Measurements from ENCODE around the gene ATP2A3. TPM values are rescaled to one million over a fixed set of nuclear protein-coding genes. Genes with fewer than 3 reads are reported as not detected.

Gene ATP2A3
- polyA plus RNA-seq, result 100 to 1,000 TPM in 1 of 3 donors, 10 to 100 TPM in 2; 29.6 to 116 (median 35.1) TPM

- Mint-ChIP-seq H3K4me3 (peak within 1 kb of the TSS; percentile 93 to 96 (median 95)), H3K27ac (peak within 1 kb of the TSS; percentile 90 to 97 (median 94)), H3K4me1 (peaks cover 53 to 54% of the 10 kb centered on the region in 2 donors), H3K27me3 (ENCODE audit: low read depth in 3 of 3) (peaks cover 0 to 3% (median 0%) of the 10 kb centered on the region in 3 donors), H3K36me3 (no peaks in the 10 kb centered on the region), H3K9me3 (no peaks in the 10 kb centered on the region)
- peak; percentile 56 to 69 (median 64) for DNase-seq
These were observed at the start of gene ATP2A3 for GRCh38 chr17:3964203-3965117. Gene ATP2A3, minus strand, starts transcription at chr17:3964437. Its CDS starts 146 bp downstream, at chr17:3964291.

GRCh38 chr17:4010754-4011153 is 46.5 kb upstream of the ATP2A3 start:
- Mint-ChIP-seq H3K27me3 (ENCODE audit: low read depth in 3 of 3) (peaks cover 0 to 3% (median 3%) of the 10 kb centered on the region in 3 donors), H3K9me3 (no peaks in the 10 kb centered on the region), H3K4me1 (no peaks in the 10 kb centered on the region), H3K27ac (no peak overlapping the region), H3K4me3 (no peak overlapping the region), H3K36me3 (peaks cover 24 to 63% (median 33%) of the 10 kb centered on the region in 3 donors)
- DNase-seq, result no peak

GRCh38 chr17:4009186-4009785 is 45.0 kb upstream of the ATP2A3 start:
- no peak for DNase-seq
- H3K4me1 Mint-ChIP-seq, result peaks cover 2 to 5% of the 10 kb centered on the region in 2 donors
- no peaks in the 10 kb centered on the region for H3K9me3 Mint-ChIP-seq
- H3K4me3 Mint-ChIP-seq, result no peak overlapping the region
- peaks cover 16 to 50% (median 24%) of the 10 kb centered on the region in 3 donors for H3K36me3 Mint-ChIP-seq
- no peak overlapping the region for H3K27ac Mint-ChIP-seq
- H3K27me3 Mint-ChIP-seq (ENCODE audit: low read depth in 3 of 3), result peaks cover 2 to 5% (median 3%) of the 10 kb centered on the region in 3 donors

- no peak for DNase-seq
- Mint-ChIP-seq H3K9me3 (no peaks in the 10 kb centered on the region), H3K4me1 (peaks cover 2 to 5% of the 10 kb centered on the region in 2 donors), H3K36me3 (peaks cover 13 to 44% (median 24%) of the 10 kb centered on the region in 3 donors), H3K4me3 (no peak overlapping the region), H3K27ac (no peak overlapping the region), H3K27me3 (ENCODE audit: low read depth in 3 of 3) (peaks cover 2 to 6% (median 3%) of the 10 kb centered on the region in 3 donors)
These were observed 44.4 kb upstream of the ATP2A3 start for GRCh38 chr17:4008441-4009185.

- peaks cover 4 to 6% (median 5%) of the 10 kb centered on the region in 3 donors for H3K27me3 Mint-ChIP-seq (ENCODE audit: low read depth in 3 of 3)
- peaks cover 7 to 39% (median 22%) of the 10 kb centered on the region in 3 donors for H3K36me3 Mint-ChIP-seq
- no peaks in the 10 kb centered on the region for H3K9me3 Mint-ChIP-seq
- DNase-seq, result no peak
- H3K27ac Mint-ChIP-seq, result no peak overlapping the region
- H3K4me3 Mint-ChIP-seq, result no peak overlapping the region
- peaks cover 2 to 5% of the 10 kb centered on the region in 2 donors for H3K4me1 Mint-ChIP-seq
These were observed 43.8 kb upstream of the ATP2A3 start for GRCh38 chr17:4008082-4008435.

GRCh38 chr17:4007346-4008081 is 43.3 kb upstream of the ATP2A3 start:
- no peak overlapping the region for H3K27ac Mint-ChIP-seq
- DNase-seq, result no peak
- peaks cover 2 to 5% of the 10 kb centered on the region in 2 donors for H3K4me1 Mint-ChIP-seq
- H3K4me3 Mint-ChIP-seq, result no peak overlapping the region
- peaks cover 5 to 7% (median 6%) of the 10 kb centered on the region in 3 donors for H3K27me3 Mint-ChIP-seq (ENCODE audit: low read depth in 3 of 3)
- H3K36me3 Mint-ChIP-seq, result peaks cover 4 to 35% (median 19%) of the 10 kb centered on the region in 3 donors
- H3K9me3 Mint-ChIP-seq, result no peaks in the 10 kb centered on the region

GRCh38 chr17:4006745-4007211 is 42.5 kb upstream of the ATP2A3 start:
- Mint-ChIP-seq H3K27me3 (ENCODE audit: low read depth in 3 of 3) (peaks cover 5 to 7% (median 6%) of the 10 kb centered on the region in 3 donors), H3K27ac (no peak overlapping the region), H3K4me3 (no peak overlapping the region), H3K9me3 (no peaks in the 10 kb centered on the region), H3K4me1 (peaks cover 2 to 5% of the 10 kb centered on the region in 2 donors), H3K36me3 (peaks cover 0 to 30% (median 14%) of the 10 kb centered on the region in 3 donors)
- DNase-seq, result no peak

- H3K4me1 Mint-ChIP-seq, result peaks cover 2 to 5% of the 10 kb centered on the region in 2 donors
- no peak for DNase-seq
- peaks cover 5 to 7% (median 6%) of the 10 kb centered on the region in 3 donors for H3K27me3 Mint-ChIP-seq (ENCODE audit: low read depth in 3 of 3)
- no peak overlapping the region for H3K4me3 Mint-ChIP-seq
- no peak overlapping the region for H3K27ac Mint-ChIP-seq
- H3K36me3 Mint-ChIP-seq, result peaks cover 0 to 30% (median 14%) of the 10 kb centered on the region in 3 donors
- H3K9me3 Mint-ChIP-seq, result no peaks in the 10 kb centered on the region
These were observed 41.9 kb upstream of the ATP2A3 start for GRCh38 chr17:4006165-4006589.

- peaks cover 2 to 5% of the 10 kb centered on the region in 2 donors for H3K4me1 Mint-ChIP-seq
- no peak overlapping the region for H3K4me3 Mint-ChIP-seq
- H3K27ac Mint-ChIP-seq, result no peak overlapping the region
- H3K9me3 Mint-ChIP-seq, result no peaks in the 10 kb centered on the region
- peaks cover 5 to 7% (median 6%) of the 10 kb centered on the region in 3 donors for H3K27me3 Mint-ChIP-seq (ENCODE audit: low read depth in 3 of 3)
- H3K36me3 Mint-ChIP-seq, result peaks cover 0 to 30% (median 14%) of the 10 kb centered on the region in 3 donors
- DNase-seq, result no peak
These were observed 41.3 kb upstream of the ATP2A3 start for GRCh38 chr17:4005296-4006164.

GRCh38 chr17:4004517-4005295 is 40.5 kb upstream of the ATP2A3 start:
- Mint-ChIP-seq H3K27ac (peak overlapping the region in 1 of 6 donors; percentile 34), H3K27me3 (ENCODE audit: low read depth in 3 of 3) (peaks cover 5 to 7% (median 6%) of the 10 kb centered on the region in 3 donors), H3K36me3 (peaks cover 0 to 28% (median 14%) of the 10 kb centered on the region in 3 donors), H3K9me3 (no peaks in the 10 kb centered on the region), H3K4me1 (peaks cover 2 to 5% of the 10 kb centered on the region in 2 donors), H3K4me3 (no peak overlapping the region)
- peak; percentile 40 to 56 (median 47) for DNase-seq

GRCh38 chr17:4003501-4004421 is 39.5 kb upstream of the ATP2A3 start:
- Mint-ChIP-seq H3K9me3 (no peaks in the 10 kb centered on the region), H3K4me3 (no peak overlapping the region), H3K4me1 (peaks cover 2 to 5% of the 10 kb centered on the region in 2 donors), H3K27me3 (ENCODE audit: low read depth in 3 of 3) (peaks cover 5 to 7% (median 6%) of the 10 kb centered on the region in 3 donors), H3K27ac (no peak overlapping the region), H3K36me3 (peaks cover 0 to 26% (median 14%) of the 10 kb centered on the region in 3 donors)
- DNase-seq, result no peak
